Measurements from ENCODE around the gene GPR35.

GPR35 gene

GRCh38 chr2:240624950-240625621 lies at the start of gene GPR35:
TSS of gene GPR35 (plus strand) at chr2:240625480. CDS start at chr2:240629953, 4,473 bp downstream.
- peak; percentile 9 for DNase-seq

GRCh38 chr2:240576036-240576435 lies 49.2 kb upstream of the GPR35 start:
- DNase-seq, result no peak

- DNase-seq, result no peak
Observed at GRCh38 chr2:240576436-240577205, 48.7 kb upstream of the GPR35 start.

GRCh38 chr2:240577281-240578109 lies 47.8 kb upstream of the GPR35 start:
- no peak for DNase-seq

GRCh38 chr2:240578110-240578450 lies 47.2 kb upstream of the GPR35 start:
- no peak for DNase-seq

- no peak for DNase-seq
Observed at GRCh38 chr2:240578488-240578887, 46.8 kb upstream of the GPR35 start.

- DNase-seq, result no peak
Observed at GRCh38 chr2:240579071-240579762, 46.1 kb upstream of the GPR35 start.

GRCh38 chr2:240579771-240580614 lies 45.3 kb upstream of the GPR35 start:
- no peak for DNase-seq

GRCh38 chr2:240581811-240582210 lies 43.5 kb upstream of the GPR35 start:
- DNase-seq, result no peak

GRCh38 chr2:240582781-240583180 lies 42.5 kb upstream of the GPR35 start:
- no peak for DNase-seq

- DNase-seq, result no peak
Observed at GRCh38 chr2:240583774-240584173, 41.5 kb upstream of the GPR35 start.

GRCh38 chr2:240584486-240585031 lies 40.7 kb upstream of the GPR35 start:
- DNase-seq, result no peak

- DNase-seq, result no peak
Observed at GRCh38 chr2:240585101-240585500, 40.2 kb upstream of the GPR35 start.

GRCh38 chr2:240585681-240586197 lies 39.5 kb upstream of the GPR35 start:
- DNase-seq, result no peak

- DNase-seq, result peak; percentile 94
Observed at GRCh38 chr2:240586198-240586918, 38.9 kb upstream of the GPR35 start, which contains the start of gene CAPN10. TSS of gene CAPN10 (plus strand) at chr2:240586734. CDS start at chr2:240586912, 178 bp downstream.

GRCh38 chr2:240586919-240587800 lies 38.1 kb upstream of the GPR35 start:
- no peak for DNase-seq

GRCh38 chr2:240588006-240588655 lies 37.1 kb upstream of the GPR35 start:
- DNase-seq, result no peak

GRCh38 chr2:240588669-240589068 lies 36.6 kb upstream of the GPR35 start:
- DNase-seq, result no peak

GRCh38 chr2:240589375-240589774 lies 35.9 kb upstream of the GPR35 start:
- no peak for DNase-seq

Measured in amniotic stem cell (primary cell).